HFF-Myc (cell line): ENCODE measurements around the gene KREMEN1.

Experiments
- DNase-seq: peaks from one replicate; pipeline ENCODE4 v3.0.0-alpha.2; 2011; ENCODE audit warnings: low read depth; ENCODE audit errors: extremely low read depth
- H3K4me3 ChIP-seq: replicated peaks from 2 replicates; pipeline ENCODE4 v1.5.1; 2011; ENCODE audit warnings: low read depth, mild to moderate bottlenecking, control low read depth, low read length
- CTCF ChIP-seq: IDR thresholded peaks from 2 replicates; pipeline ENCODE4 v1.5.1; 2012; ENCODE audit warnings: mild to moderate bottlenecking, low read depth, low read length, control low read depth; ENCODE audit errors: missing control alignments

The KREMEN1 gene

GRCh38 chr22:29171721-29172120, 98.9 kb downstream of the KREMEN1 start:
- no peak for DNase-seq
- no peak for TF ChIP-seq CTCF
- H3K4me3 ChIP-seq = no peak overlapping the region

DNA sequence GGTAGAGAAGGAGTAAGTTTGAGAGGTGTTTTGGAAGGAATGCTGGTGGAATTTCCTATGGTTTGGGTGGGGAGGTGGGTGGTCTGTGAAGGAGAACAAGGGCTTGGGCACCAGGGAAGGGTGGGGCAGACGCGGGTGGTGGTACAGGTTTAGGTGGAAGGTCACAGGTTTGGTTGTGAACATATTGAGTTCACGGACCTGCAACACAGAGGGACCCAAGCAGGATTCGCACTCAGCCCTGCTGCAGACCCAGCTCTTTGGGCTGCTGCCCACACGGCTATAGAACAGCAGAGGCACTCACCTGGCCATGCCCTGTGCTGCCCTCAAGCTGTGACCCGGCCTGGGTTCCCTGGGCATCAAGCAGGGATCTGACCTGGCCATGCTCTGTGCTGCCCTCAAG, 99.4 kb downstream of the KREMEN1 start:
- no peak for DNase-seq
- TF ChIP-seq CTCF = no peak
- no peak overlapping the region for H3K4me3 ChIP-seq

DNA sequence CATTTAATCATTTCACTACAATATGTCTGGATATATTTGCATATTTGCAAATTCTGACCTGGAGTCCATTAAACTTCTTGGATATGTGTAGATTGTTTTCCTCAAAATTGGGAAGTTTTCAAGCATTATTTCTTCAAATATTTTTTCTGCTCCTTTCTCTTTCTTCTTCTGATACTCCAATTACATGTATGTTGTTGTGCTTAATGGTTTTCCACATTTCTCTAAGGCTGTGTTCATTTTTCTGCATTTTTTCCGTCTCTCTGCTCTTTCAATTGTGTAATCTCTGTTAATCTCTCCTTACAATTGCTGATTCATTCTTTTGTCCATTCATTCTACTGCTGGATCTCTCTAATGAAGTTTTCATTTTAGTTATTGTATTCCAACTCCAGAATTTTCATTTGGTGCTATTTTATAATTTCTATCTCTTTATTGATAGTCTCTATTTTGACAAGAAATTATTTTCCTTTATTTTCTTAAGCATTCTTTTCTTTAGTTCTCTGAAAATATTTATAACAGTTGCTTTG, 102.5 kb downstream of the KREMEN1 start:
- no peak overlapping the region for H3K4me3 ChIP-seq
- no peak for DNase-seq
- TF ChIP-seq CTCF = no peak

DNA sequence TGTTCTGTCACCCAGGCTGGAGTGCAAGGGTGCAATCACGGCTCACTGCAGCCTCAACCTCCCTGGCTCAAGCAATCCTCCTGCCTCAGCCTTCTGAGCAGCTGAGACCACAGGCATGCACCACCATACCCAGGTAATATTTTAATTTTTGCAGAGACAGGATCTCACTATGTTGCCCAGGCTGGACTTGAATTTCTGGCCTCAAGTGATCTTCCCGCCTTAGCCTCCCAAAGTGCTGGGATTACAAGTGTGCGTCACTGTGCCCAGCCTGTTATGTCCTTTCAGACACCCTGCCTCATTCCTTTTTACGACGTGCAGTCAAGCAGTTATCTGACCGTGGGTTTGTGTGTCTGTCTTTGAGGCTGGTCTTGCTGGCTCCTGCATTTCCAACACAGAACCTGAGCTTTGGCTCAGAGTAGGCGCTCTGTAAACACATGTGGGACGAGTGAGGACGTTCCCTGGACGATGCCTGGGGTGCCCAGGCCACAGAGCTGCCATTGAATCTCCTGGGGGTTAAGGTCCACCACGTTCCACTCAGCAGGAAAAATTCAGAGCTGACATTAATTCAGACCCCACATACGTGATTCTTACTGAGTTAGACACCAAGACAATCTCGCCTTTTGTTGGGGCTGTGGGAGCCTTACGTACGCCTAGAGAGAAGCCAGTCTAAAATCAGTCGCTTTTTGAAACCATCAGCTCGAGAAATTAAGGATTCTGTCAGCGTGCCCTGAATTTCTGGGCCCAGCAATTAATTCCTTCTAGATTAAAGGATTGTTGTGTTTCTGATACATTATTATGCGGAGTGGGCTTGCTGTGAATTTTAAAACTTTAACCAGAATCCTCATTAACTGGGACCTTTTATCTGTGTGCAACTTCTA, 111.4 kb downstream of the KREMEN1 start:
- no peak for DNase-seq
- no peak overlapping the region for H3K4me3 ChIP-seq
- TF ChIP-seq CTCF = no peak

DNA sequence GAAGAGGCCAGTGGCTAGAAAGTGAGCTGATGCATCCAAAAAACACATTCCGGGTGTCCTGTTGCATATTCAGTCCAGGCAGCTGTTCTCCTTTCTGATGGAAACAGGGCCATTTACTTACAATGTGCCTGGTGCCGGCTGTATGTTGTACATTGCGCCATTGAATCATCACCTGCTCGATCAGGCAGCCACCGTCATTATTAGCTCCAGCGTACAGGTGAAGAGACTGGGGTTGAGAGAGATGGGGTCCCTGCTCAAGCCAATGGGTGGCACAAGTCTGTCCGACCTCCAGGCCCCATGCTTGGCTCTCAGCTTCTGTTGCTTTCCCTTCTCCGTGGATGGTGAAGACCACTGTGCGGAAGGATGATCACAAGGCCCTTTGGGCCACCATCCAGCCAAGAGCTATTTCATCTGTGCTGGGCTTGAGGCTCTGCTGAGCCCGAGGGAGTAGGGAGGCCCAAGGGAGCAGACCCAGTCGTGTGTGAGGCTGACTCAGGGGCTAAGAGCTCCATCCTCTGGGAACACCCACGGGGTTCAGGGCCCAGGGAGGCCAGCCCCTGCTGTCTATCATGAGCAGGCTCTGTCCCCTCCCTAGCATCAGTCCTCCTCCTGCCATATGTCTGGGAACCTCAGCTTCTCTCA, 112.1 kb downstream of the KREMEN1 start:
- no peak for DNase-seq
- TF ChIP-seq CTCF = no peak

DNA sequence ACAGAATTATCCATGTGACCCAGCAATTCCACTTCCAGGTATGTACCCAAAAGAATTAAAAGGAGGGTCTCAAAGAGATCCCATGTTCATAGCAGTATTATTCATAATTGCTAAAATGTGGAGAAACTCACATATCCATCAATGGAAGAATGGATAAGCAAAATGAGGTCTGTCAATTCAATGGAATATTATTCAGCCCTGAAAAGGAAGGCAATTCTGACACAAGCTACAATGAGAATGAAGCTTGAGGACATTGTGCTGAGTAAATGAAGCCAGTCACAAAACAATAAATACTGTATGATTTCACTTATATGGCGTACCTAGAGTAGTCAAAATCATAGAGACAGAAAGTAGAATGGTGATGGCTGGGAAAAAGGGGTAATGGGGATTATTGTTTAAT, 113.5 kb downstream of the KREMEN1 start:
- DNase-seq = no peak
- no peak for TF ChIP-seq CTCF
- H3K4me3 ChIP-seq = no peak overlapping the region

More for the DNA sequence above, 112.1 kb downstream of the KREMEN1 start:
- H3K4me3 ChIP-seq = no peak overlapping the region
